Coronary artery (tissue), 2 donors: ENCODE measurements around the gene TTC34.

ENCODE experiments used
- DNase-seq: peaks from one replicate; pipeline ENCODE4 v3.0.0-alpha.2; 2017; ENCODE audit warnings: low spot score
- H3K27ac ChIP-seq, 2 donors: fragments of 200-600 bp; sonication (generic); one replicate each; pipeline ENCODE4 v1.5.1; 2016 to 2019
- H3K4me3 ChIP-seq: fragments of 200-600 bp; sonication (generic); 2 replicates; pipeline ENCODE4 v1.5.1; 2016; ENCODE audit warnings: mild to moderate bottlenecking, moderate library complexity
- TF ChIP-seq, protein P1 (sequence below): fragments of 200-600 bp; sonication (generic); IDR thresholded peaks from one replicate; pipeline ENCODE4 v1.5.1; 2019; ENCODE audit warnings: antibody characterized with exemption

The TTC34 gene

DNA sequence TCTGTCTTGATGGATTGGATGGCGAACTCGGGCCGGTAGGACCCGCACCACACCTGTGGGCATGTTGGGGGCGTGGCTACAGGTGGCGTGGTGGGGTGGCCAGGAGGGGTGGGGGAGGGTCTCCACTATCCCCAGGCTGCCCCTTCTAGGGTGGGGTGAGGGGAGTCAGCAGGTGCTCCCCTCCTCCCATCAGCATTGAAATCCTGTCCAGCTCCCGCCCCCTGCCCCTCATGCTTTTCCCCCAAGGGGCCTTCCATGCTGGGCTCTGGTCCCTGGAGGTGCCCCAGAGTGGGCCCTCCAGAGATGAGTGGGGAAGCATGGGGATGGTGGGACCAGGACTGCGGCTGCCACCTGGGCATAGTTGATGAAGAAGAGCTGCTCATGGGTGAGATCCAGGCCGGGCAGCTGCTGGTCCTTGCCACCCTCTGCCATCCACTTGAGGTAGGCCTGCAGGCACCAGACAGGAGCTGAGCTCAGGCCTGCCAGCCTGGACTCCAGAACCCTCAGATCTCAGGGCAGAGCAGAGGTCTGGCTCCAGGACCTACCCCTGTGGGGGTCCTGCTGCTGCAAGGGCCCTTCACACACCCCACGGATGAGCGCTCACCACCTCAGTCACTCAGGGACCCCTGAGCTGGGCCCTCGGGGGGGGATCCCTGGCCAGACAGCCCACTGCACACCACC is 209.8 kb downstream of the TTC34 start:
- no peak for DNase-seq
- H3K4me3 ChIP-seq, result no peak overlapping the region

DNA sequence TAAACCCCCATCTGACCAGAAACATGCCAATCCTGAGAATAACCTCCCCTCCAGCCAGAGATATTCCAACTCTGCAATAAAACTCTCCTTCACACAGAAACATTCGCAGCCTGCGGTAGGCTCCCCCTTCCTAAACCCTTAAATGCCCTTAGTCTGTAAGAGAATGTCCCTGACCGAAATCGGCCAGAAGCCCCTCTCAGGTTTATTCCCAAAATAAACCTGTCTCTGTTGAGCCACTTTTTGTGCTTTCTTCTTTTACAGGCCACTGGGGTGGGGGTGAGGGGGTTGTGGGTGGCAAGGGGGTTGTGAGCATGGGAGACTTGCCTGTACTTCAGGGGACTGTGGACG is 210.3 kb downstream of the TTC34 start:
- no peak overlapping the region for H3K4me3 ChIP-seq
- DNase-seq, result no peak
- TF ChIP-seq, protein P1, sequence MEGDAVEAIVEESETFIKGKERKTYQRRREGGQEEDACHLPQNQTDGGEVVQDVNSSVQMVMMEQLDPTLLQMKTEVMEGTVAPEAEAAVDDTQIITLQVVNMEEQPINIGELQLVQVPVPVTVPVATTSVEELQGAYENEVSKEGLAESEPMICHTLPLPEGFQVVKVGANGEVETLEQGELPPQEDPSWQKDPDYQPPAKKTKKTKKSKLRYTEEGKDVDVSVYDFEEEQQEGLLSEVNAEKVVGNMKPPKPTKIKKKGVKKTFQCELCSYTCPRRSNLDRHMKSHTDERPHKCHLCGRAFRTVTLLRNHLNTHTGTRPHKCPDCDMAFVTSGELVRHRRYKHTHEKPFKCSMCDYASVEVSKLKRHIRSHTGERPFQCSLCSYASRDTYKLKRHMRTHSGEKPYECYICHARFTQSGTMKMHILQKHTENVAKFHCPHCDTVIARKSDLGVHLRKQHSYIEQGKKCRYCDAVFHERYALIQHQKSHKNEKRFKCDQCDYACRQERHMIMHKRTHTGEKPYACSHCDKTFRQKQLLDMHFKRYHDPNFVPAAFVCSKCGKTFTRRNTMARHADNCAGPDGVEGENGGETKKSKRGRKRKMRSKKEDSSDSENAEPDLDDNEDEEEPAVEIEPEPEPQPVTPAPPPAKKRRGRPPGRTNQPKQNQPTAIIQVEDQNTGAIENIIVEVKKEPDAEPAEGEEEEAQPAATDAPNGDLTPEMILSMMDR, result no peak
- no peak overlapping the region for H3K27ac ChIP-seq

More for the DNA sequence above, 209.8 kb downstream of the TTC34 start:
- TF ChIP-seq, protein P1, result no peak
- no peak overlapping the region for H3K27ac ChIP-seq

DNA sequence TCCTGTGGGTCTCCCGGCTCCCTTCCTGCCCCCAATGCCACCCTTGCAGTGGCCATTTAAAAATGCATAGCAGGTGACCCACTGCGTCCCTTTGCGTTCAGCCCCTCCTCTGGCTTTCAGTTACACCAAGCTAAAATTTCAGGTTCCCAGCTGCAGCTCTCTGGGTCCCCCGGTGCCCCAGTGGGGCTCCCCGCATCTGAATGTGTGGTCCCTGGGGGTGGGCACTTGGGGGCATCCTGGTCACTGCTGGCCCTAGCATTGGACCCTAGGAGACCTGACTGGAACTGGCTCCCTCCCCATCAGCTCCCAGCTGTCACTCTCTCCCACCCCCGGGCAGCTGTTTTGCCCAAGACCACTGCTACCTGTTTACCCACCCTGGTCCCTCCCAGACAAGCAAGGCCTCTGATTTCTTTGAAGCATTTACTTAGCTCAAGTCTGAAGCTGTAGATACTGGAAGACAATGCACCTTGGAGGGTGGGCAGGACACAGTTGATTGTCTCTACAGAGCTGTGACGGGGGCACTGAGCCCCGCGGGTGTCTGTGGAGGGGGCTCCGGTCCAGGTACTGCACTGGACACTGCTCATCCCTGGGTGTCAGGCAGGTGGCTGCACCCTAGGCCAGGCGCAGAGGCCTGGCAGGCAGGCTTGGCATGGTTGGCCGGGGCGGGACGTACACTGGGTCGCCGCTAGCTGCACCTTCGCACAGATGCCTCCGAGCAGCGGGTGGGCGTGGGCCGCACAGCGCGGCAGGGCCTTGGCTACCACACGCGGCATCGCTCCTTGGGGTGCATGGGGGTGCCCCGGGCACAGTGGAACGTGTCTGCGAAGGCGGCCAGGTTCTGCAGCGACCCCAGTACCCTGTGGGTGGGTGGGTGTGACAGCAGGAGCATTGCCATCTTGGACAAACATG is 211.0 kb downstream of the TTC34 start:
- no peak overlapping the region for H3K4me3 ChIP-seq
- TF ChIP-seq, protein P1, result no peak
- no peak overlapping the region for H3K27ac ChIP-seq
- DNase-seq, result no peak

DNA sequence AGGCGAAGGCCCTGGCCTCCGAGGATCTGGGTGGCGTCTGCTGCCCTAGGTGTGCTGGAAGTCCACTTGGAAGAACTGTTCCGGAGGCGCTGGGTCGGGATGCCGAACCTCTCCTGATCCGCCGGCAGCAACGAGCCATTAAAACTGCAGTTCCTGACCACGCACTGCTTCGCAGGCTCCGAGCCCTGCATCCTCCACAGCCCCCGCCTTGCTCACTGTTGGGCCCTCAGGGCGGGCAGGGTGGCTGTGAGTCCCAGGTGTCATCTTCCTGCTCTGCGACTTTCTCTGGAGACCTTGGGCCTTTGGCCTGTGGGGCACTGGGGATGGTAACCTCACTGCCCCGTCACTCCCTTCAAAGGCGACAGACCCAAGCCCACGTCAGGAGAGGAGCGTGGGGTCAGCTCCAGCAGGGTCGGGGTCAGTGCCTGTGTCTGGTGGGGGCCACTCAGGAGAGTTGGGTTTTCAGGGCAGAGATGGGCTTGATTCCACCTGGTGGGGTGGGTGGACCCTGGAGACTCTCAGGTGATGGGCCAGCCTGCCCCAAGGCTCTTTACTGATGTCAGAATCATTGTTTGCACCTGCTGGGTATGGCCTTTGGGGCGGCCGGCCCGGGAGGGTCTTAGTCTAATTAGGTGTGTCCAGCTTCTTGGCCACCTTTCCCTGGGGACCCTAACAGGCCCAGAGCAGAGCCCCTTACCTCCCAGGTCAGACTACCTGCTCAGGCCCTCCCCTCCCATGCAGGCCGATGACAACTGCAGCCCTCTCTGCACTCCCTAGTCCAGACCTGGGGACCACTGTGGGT is 211.9 kb downstream of the TTC34 start:
- no peak for DNase-seq
- no peak overlapping the region for H3K27ac ChIP-seq
- no peak overlapping the region for H3K4me3 ChIP-seq
- TF ChIP-seq, protein P1, result no peak

DNA sequence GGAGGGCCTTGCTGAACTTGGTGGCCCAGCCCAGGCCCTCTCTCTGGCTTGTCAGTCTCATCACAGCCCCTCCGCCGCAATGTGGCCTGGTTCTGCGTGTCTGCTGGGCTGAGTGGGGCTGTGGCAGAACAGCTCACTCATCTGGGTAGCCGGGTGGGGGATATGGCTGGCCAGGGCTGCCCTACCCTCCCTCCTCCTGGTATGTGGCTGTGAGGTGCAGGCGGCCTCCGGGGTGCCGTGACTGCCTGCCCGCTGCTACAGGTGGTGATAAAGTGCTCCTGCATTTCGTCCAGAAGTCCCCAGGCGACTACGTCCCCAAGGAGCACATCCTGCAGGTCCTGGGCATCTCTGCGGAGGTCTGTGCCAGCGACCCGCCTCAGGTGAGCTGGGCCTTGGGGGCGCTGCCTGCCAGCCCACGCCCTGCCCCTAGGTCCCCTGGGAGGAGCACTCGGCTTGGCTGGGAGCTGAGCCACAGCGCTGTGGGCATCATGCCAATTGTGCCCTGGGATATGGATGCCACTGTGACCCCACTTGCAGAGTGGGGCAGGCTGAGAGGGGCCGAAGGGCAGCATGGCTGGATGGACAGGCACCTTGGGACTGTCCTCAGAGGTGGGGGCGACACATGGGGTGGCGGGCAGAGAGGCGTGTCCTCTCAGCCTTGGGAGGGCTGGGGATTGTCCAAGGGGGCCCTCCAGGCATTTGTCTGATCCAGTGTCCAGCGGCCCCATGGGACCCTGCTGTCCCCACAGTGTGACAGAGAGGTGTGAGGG is 212.6 kb downstream of the TTC34 start:
- Histone ChIP-seq H3K4me3 (no peak overlapping the region), H3K27ac (no peak overlapping the region)
- TF ChIP-seq, protein P1, result no peak
- no peak for DNase-seq

DNA sequence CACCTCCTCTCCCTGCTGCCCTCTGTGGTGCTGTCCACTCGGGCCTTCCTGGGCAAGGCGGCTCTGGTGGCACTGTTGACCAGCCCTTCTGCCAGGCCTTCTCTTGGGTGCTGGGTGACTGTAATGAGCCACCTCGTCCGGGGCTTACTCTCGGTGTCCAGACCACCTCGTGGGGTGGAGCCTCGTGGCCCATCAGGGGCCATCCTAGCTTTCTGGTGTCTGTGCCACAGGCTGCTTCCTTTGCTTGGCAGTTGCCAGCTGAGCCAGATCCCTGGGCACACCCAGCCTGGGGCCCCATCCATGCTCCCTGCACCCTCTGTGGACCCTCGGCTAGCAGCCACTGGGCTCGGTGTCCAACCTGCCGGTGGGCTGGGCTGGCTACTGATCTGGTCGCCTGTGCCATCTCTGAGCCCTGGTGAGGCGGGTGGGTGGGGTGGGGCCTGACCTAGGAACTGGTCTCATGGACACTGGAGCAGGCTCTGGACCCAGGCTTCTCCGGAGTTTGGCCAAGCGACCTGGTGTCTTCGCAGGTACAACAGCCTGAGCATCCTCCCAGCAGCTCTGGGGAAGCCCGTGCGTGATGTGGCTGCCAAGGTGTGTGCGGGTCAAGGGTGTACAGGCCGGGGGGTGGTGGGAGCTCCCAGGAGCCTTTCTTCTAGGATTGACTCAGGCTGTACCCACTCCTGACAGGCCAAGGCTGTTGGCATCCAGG is 213.5 kb downstream of the TTC34 start:
- H3K4me3 ChIP-seq, result peak overlapping the region; percentile 95
- no peak for DNase-seq

More for the DNA sequence above, 213.5 kb downstream of the TTC34 start:
- H3K27ac ChIP-seq, result no peak overlapping the region
- TF ChIP-seq, protein P1, result no peak
